GM12878 (cell line): Measurements from ENCODE around the gene U2AF2. TPM values are rescaled to one million over a fixed set of nuclear protein-coding genes. Genes with fewer than 3 reads are reported as not detected.

ENCODE experiments used
- ATAC-seq: fragments of 200-7000 bp; cut with Tn5 transposase; 3 replicates; pipeline ENCODE4 v1.9.1; 2020; ENCODE audit warnings: mild to moderate bottlenecking, moderate library complexity
- BruUV-seq: library from RNA; stranded (reverse); fragments of 400-500 nt; replicated peaks from 2 replicates; lab custom pipeline; 2021; lab: Mats Ljungman, UMichigan
- CTCF ChIA-PET: fragments of 300-600 bp; sonication (Branson Sonifier 250); formaldehyde crosslinking; extraction: SDS; loops from one replicate; lab custom pipeline; 2021; ENCODE audit warnings: inconsistent platforms; lab: Yijun Ruan, JAX
- POLR2A ChIA-PET: fragments of 350-600 bp; formaldehyde crosslinking; extraction: SDS; loops from one replicate; lab custom pipeline; 2021; ENCODE audit warnings: inconsistent platforms; lab: Charles Lee
- RAD21 ChIA-PET: fragments of 300-600 bp; sonication (Branson Sonifier 250); formaldehyde crosslinking; loops from one replicate; lab custom pipeline; 2023; ENCODE audit warnings: antibody characterized with exemption; ENCODE audit not compliant: unreplicated experiment; lab: Charles Lee
- SMC1A ChIA-PET: fragments of 300-600 bp; sonication (Branson Sonifier 250); formaldehyde crosslinking; loops from one replicate; lab custom pipeline; 2023; ENCODE audit not compliant: unreplicated experiment, uncharacterized antibody; lab: Charles Lee
- DNase-seq: peaks from one replicate; pipeline ENCODE4 v3.0.0-alpha.2; 2011; ENCODE audit warnings: low read depth, low spot score
- FAIRE-seq: peaks from 3 replicates; lab custom pipeline; 2011; peaks lifted over from hg19 to GRCh38; lab: Jason Lieb, UNC
- H2AFZ ChIP-seq: 2 replicates; pipeline ENCODE4 v1.6.0; 2011; ENCODE audit warnings: low read depth, low read length, control low read depth; ENCODE audit not compliant: control insufficient read depth
- H3K27ac ChIP-seq: 2 replicates; pipeline ENCODE4 v1.5.1; 2011; ENCODE audit warnings: control low read depth; ENCODE audit not compliant: control insufficient read depth, insufficient read depth
- H3K27me3 ChIP-seq, 2 experiments: replicated peaks in 1 of 2; 2 replicates each; pipeline versions ENCODE4 v1.6.0 to v1.6.1; 2011; ENCODE audit warnings: low read length in 1 of 2; ENCODE audit not compliant: control insufficient read depth in 2 of 2, insufficient read depth in 2 of 2
- H3K36me3 ChIP-seq, 2 experiments: 2 replicates each; pipeline ENCODE4 v1.5.1; 2011; ENCODE audit warnings: low read length in 1 of 2; ENCODE audit not compliant: control insufficient read depth in 2 of 2, insufficient read depth in 2 of 2
- H3K4me1 ChIP-seq: 2 replicates; pipeline ENCODE4 v1.6.1; 2011; ENCODE audit warnings: mild to moderate bottlenecking, low read length, moderate library complexity, mixed read lengths; ENCODE audit not compliant: control insufficient read depth, insufficient read depth
- H3K4me2 ChIP-seq: 2 replicates; pipeline ENCODE4 v1.6.0; 2011; ENCODE audit warnings: control low read depth; ENCODE audit not compliant: control insufficient read depth, insufficient read depth
- H3K4me3 ChIP-seq: fragments of 200-600 bp; sonication (generic); 2 replicates; pipeline ENCODE4 v1.5.1; 2016
- H3K79me2 ChIP-seq: 2 replicates; pipeline ENCODE4 v1.6.0; 2011; ENCODE audit warnings: low read length; ENCODE audit not compliant: control insufficient read depth, insufficient read depth
- H3K9ac ChIP-seq: 2 replicates; pipeline ENCODE4 v1.8.0; 2011; ENCODE audit warnings: low read length, control low read depth, mixed read lengths; ENCODE audit not compliant: control insufficient read depth, insufficient read depth
- H3K9me3 ChIP-seq: replicated peaks from 3 replicates; pipeline ENCODE4 v1.5.1; 2011; ENCODE audit warnings: mild to moderate bottlenecking, low read length; ENCODE audit not compliant: control insufficient read depth, insufficient read depth
- H4K20me1 ChIP-seq: 2 replicates; pipeline ENCODE4 v1.6.0; 2011; ENCODE audit not compliant: control insufficient read depth, insufficient read depth
- ATF7 ChIP-seq: fragments of 450-650 bp; IDR thresholded peaks from 2 replicates; pipeline ENCODE4 v1.6.1; 2016; ENCODE audit warnings: low read depth, mild to moderate bottlenecking
- EED ChIP-seq: sonication (generic); IDR thresholded peaks from 2 replicates; pipeline ENCODE4 v1.6.1; 2016; ENCODE audit warnings: antibody characterized with exemption, low read depth
- GATAD2B ChIP-seq: fragments of 450-650 bp; conservative IDR thresholded peaks from 2 replicates; pipeline ENCODE4 v1.6.1; 2017; ENCODE audit warnings: low read depth, mild to moderate bottlenecking, moderate library complexity
- NR2C2 ChIP-seq: IDR thresholded peaks from 2 replicates; pipeline ENCODE4 v1.6.1; 2011; ENCODE audit warnings: borderline replicate concordance, low read depth; ENCODE audit not compliant: control insufficient read depth, insufficient read length
- POLR2AphosphoS5 ChIP-seq: IDR thresholded peaks from 2 replicates; pipeline ENCODE4 v1.6.1; 2011; ENCODE audit warnings: mild to moderate bottlenecking, low read length, inconsistent platforms
- SMAD1 ChIP-seq: fragments of 450-650 bp; IDR thresholded peaks from 2 replicates; pipeline ENCODE4 v1.6.1; 2018; ENCODE audit warnings: mild to moderate bottlenecking, low read depth; ENCODE audit not compliant: partially characterized antibody
- SP1 ChIP-seq: IDR thresholded peaks from one replicate; pipeline ENCODE4 v1.6.1; 2011; ENCODE audit warnings: low read depth, low read length
- SRF ChIP-seq, 2 experiments: IDR thresholded peaks; 2 replicates each; pipeline ENCODE4 v1.6.1; 2011; ENCODE audit warnings: low read depth in 2 of 2, low read length in 2 of 2, mild to moderate bottlenecking in 1 of 2, moderate library complexity in 1 of 2
- SUPT20H ChIP-seq: IDR thresholded peaks from 2 replicates; pipeline ENCODE4 v1.6.1; 2011; ENCODE audit warnings: low read depth, mild to moderate bottlenecking, low read length, moderate library complexity, borderline replicate concordance; ENCODE audit not compliant: control insufficient read depth
- ZBED1 ChIP-seq: IDR thresholded peaks from 2 replicates; pipeline ENCODE4 v1.6.1; 2016; ENCODE audit warnings: borderline replicate concordance
- WGBS: methylation state at CpG from one replicate; pipeline ENCODE4 v1.1.6; 2016; ENCODE audit warnings: low lambda C conversion rate; ENCODE audit not compliant: insufficient replicate concordance, insufficient coverage; ENCODE audit errors: missing lambda C conversion rate; 5-methylcytosine and 5-hydroxymethylcytosine counted together
- in situ Hi-C: fragments of 300-500 bp; cut with MboI; formaldehyde crosslinking; loops from 9 replicates; pipeline ENCODE4 v1.14.3; 2018; ENCODE audit warnings: mixed read lengths
- intact Hi-C: fragments of 100-400 bp; cut with micrococcal nuclease; formaldehyde crosslinking; loops from one replicate; pipeline ENCODE4 v1.14.2; 2022; ENCODE audit not compliant: unreplicated experiment
- polyA plus RNA-seq, 11 experiments: library from polyadenylated mRNA; depleted of rRNA in 4 of 11; unstranded in 6 of 11; stranded (reverse) in 5 of 11; fragments of >200 nt; fragmentation: Nextera tagmentation in 4 of 11; fragmentation: Illumina TruSeq in 1 of 11; extraction: Ambion mirVana in 4 of 11; extraction: Trizol in 1 of 11; gene quantifications; 1 replicate in 1 of 11; 2 replicates in 10 of 11; pipeline versions ENCODE4 v1.2.1 to v1.2.3, GENCODE V29; 2011 to 2016; ENCODE audit warnings: inconsistent platforms in 2 of 11, missing spikeins in 2 of 11, low read depth in 1 of 11
- total RNA-seq, 4 experiments: library from RNA; depleted of rRNA in 3 of 4; stranded (reverse); fragments of >200 nt in 3 of 4; fragmentation: Illumina TruSeq in 1 of 4; extraction: Trizol in 1 of 4; gene quantifications; 2 replicates each; pipeline versions ENCODE4 v1.2.1 to v1.2.3, GENCODE V29; 2013 to 2021
- TF ChIP-seq, protein P1 (sequence below): fragments of 450-650 bp; IDR thresholded peaks from 2 replicates; pipeline ENCODE4 v1.6.1; 2014; ENCODE audit warnings: mild to moderate bottlenecking
- TF ChIP-seq, protein P2 (sequence below): fragments of 450-650 bp; IDR thresholded peaks from 2 replicates; pipeline ENCODE4 v1.6.1; 2018; ENCODE audit warnings: borderline replicate concordance, mild to moderate bottlenecking; ENCODE audit not compliant: partially characterized antibody

U2AF2 gene
- total and polyA plus RNA-seq, 10 of the 15 experiments (the other 5 are each of a cell fraction or from before 2014, with no cell fraction given): 3.0 to 338 (median 130) TPM

DNA sequence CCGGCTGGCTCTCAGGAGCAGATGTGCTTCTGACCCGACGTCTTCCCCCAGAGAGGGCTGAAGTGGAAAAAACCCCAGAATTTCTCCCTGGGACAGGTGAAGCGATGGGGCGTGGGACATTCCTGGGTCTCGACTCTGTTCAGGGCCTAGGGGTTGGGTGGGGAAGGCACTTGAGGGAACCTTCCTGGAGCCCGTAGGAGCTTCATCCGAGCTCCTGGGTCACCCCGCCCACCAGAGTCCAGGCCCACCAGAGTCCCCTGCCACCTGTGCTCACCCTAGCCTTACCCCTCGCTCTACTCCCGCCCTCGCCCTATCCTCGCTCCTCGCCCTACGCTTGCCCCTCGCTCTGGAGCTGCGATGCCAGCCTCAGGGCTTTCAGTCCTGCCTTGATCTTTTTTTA lies 43.4 kb downstream of the U2AF2 start (continued):
- TF ChIP-seq NR2C2 (no peak), SRF (IDR thresholded peaks at IDR 0.05; ENCODE audit: low read depth in 2 of 2, low read length in 2 of 2) (no peak), EED (no peak), SMAD1 (no peak), ATF7 (no peak), ZBED1 (no peak), SUPT20H (no peak)

DNA sequence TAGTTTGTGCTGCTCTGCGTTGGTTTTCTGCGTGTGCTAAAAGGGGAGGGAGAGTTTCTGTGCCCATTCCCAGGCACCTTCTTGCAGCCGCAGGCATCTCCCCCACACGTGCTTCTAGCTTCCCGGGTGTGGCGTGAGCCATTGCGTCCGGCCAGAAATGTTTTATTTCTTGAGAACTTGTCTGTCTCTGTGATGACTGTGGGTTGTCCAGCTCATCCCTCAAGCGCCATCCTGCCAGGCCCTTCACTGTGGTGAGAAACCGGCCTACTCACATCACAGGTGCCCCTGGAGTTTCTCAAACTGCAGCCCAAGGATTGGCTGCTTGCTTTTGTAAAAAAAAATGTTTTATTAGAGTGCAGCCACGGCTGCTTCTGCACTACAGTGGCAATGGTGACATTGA lies 44.4 kb downstream of the U2AF2 start:
- H2AFZ ChIP-seq: no peak overlapping the region
- DNase-seq (no peak), FAIRE-seq (no peak), ATAC-seq (no peak)
- H3K4me1 ChIP-seq: no peaks in the 10 kb centered on the region
- no peak overlapping the region for H3K4me3 ChIP-seq
- CTCF ChIA-PET: no interaction called here
- H3K9ac ChIP-seq: no peak overlapping the region
- POLR2A ChIA-PET: no interaction called here
- no peaks in the 10 kb centered on the region for H3K9me3 ChIP-seq
- H3K4me2 ChIP-seq: no peak overlapping the region
- SMC1A ChIA-PET: no interaction called here
- H3K79me2 ChIP-seq: no peaks in the 10 kb centered on the region
- WGBS: 94% methylated on average over 11 of the region's 11 CpGs
- BruUV-seq: no TSS peak
- intact Hi-C loops (no loop called here), in situ Hi-C loops (no loop called here)
- H3K36me3 ChIP-seq: peaks cover 5 to 8% of the 10 kb centered on the region in 2 experiments; a peak in 2 of 4 replicates
- H3K27ac ChIP-seq: no peak overlapping the region
- RAD21 ChIA-PET: no interaction called here
- TF ChIP-seq, protein P1, sequence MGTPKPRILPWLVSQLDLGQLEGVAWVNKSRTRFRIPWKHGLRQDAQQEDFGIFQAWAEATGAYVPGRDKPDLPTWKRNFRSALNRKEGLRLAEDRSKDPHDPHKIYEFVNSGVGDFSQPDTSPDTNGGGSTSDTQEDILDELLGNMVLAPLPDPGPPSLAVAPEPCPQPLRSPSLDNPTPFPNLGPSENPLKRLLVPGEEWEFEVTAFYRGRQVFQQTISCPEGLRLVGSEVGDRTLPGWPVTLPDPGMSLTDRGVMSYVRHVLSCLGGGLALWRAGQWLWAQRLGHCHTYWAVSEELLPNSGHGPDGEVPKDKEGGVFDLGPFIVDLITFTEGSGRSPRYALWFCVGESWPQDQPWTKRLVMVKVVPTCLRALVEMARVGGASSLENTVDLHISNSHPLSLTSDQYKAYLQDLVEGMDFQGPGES: no peak
- TF ChIP-seq SP1: no peak
- no peak for TF ChIP-seq POLR2AphosphoS5
- TF ChIP-seq, protein P2, sequence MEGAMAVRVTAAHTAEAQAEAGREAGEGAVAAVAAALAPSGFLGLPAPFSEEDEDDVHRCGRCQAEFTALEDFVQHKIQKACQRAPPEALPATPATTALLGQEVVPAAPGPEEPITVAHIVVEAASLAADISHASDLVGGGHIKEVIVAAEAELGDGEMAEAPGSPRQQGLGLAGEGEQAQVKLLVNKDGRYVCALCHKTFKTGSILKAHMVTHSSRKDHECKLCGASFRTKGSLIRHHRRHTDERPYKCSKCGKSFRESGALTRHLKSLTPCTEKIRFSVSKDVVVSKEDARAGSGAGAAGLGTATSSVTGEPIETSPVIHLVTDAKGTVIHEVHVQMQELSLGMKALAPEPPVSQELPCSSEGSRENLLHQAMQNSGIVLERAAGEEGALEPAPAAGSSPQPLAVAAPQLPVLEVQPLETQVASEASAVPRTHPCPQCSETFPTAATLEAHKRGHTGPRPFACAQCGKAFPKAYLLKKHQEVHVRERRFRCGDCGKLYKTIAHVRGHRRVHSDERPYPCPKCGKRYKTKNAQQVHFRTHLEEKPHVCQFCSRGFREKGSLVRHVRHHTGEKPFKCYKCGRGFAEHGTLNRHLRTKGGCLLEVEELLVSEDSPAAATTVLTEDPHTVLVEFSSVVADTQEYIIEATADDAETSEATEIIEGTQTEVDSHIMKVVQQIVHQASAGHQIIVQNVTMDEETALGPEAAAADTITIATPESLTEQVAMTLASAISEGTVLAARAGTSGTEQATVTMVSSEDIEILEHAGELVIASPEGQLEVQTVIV: no peak
- TF ChIP-seq GATAD2B: no peak
- no peaks in the 10 kb centered on the region for H3K27me3 ChIP-seq
- H4K20me1 ChIP-seq: no peaks in the 10 kb centered on the region
